Mucosa of rectum (tissue), 2 donors: ENCODE data around the gene LIN37.

Experiments
- H3K27ac ChIP-seq, 2 donors: one replicate each; pipeline ENCODE4 v1.7.0; 2013; ENCODE audit warnings: inconsistent platforms in 2 of 2, low read depth in 2 of 2, low read length in 2 of 2
- H3K27me3 ChIP-seq, 2 donors: one replicate each; pipeline ENCODE4 v1.7.0; 2013; ENCODE audit warnings: low read length in 2 of 2; ENCODE audit not compliant: control insufficient read depth in 2 of 2, insufficient read depth in 2 of 2
- H3K36me3 ChIP-seq, 2 donors: one replicate each; pipeline ENCODE4 v1.7.0; 2013; ENCODE audit warnings: low read length in 2 of 2; ENCODE audit not compliant: control insufficient read depth in 2 of 2, insufficient read depth in 2 of 2
- H3K4me1 ChIP-seq, 2 donors: one replicate each; pipeline ENCODE4 v1.7.0; 2013; ENCODE audit warnings: low read length in 2 of 2, mild to moderate bottlenecking in 1 of 2; ENCODE audit not compliant: control insufficient read depth in 2 of 2, insufficient read depth in 2 of 2
- H3K4me3 ChIP-seq, 2 donors: one replicate each; pipeline ENCODE4 v1.7.0; 2013; ENCODE audit warnings: low read length in 2 of 2
- H3K9ac ChIP-seq, 2 donors: one replicate each; pipeline ENCODE4 v1.7.0; 2013; ENCODE audit warnings: low read length in 2 of 2, low read depth in 1 of 2, mild to moderate bottlenecking in 1 of 2
- H3K9me3 ChIP-seq, 2 donors: one replicate each; pipeline ENCODE4 v1.7.0; 2013; ENCODE audit warnings: low read length in 2 of 2; ENCODE audit not compliant: control insufficient read depth in 2 of 2
- donor health status: healthy.
- donor health status: Normal muscosa, but diverticular disease.

Gene LIN37

DNA sequence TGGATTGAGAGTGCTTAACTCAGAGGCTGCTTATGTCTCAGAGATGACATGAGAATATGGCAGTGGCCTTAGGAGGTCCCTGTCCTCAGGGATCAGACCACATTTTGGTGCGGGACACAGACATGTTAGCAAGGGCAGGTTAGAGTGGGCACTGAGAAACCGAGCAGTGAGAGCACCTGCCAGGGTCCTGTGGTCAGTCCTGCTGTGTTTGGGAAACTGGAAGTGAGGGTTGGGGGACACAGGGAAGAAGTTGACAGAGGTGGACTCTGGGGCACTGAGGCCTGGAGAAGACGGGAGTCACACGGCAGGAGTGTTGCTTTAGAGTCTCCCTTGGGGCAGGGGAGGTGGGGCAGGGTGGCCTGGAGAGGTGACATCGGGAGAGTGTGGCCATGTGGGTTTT is 13.5 kb upstream of the LIN37 start:
- H3K27me3 ChIP-seq, result no peaks in the 10 kb centered on the region
- H3K36me3 ChIP-seq, result peaks cover 53 to 67% of the 10 kb centered on the region in 2 donors
- peaks cover under 1 to 4% of the 10 kb centered on the region in 2 donors for H3K4me1 ChIP-seq
- H3K9ac ChIP-seq, result no peak overlapping the region
- no peak overlapping the region for H3K27ac ChIP-seq
- H3K9me3 ChIP-seq, result no peaks in the 10 kb centered on the region
- H3K4me3 ChIP-seq, result no peak overlapping the region

DNA sequence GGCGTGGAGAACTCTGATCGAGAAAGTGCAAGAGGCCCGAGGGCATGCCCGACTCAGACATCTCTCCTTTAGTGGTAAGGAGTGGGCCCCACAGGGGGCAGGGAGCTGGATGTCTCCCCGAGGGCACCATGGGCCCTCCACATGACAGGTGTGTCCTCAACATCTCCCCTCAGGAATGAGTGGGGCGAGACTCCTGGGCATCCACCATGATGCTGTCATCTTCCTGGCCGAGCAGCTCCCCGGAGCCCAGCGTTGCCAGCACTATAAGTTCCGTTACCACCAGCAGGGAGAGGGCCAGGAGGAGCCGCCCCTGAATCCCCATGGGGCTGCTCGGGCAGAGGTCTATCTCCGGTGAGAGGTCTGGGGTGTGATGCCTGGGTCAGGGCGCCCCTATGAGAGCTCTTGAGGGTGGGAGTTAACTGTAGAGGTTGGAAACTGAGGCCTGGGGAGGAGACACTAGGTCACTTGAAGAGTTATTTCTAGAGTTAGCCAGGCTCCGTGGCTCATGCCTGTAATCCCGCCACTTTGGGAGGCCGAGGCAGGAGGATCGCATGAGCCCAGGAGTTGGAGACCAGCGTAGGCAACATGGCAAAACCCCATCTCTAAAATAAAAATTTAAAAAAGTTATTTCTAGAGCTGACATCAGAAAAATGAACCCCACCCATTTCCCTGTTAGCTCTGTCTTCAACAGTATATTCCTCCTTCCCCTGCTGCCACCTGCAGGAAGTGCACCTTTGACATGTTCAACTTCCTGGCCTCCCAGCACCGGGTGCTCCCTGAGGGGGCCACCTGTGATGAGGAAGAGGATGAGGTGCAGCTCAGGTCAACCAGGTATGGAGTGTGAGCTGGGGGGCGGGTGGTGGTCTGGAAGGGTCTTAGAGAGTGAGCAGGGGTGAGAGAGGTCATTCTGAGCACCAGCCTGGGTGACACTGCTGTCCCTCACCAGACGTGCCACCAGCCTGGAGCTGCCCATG is 11.2 kb upstream of the LIN37 start:
- Histone ChIP-seq H3K27ac (no peak overlapping the region), H3K4me3 (no peak overlapping the region), H3K4me1 (peaks cover 6 to 12% of the 10 kb centered on the region in 2 donors), H3K27me3 (no peaks in the 10 kb centered on the region), H3K36me3 (peaks cover 32 to 44% of the 10 kb centered on the region in 2 donors), H3K9ac (no peak overlapping the region), H3K9me3 (no peaks in the 10 kb centered on the region)

DNA sequence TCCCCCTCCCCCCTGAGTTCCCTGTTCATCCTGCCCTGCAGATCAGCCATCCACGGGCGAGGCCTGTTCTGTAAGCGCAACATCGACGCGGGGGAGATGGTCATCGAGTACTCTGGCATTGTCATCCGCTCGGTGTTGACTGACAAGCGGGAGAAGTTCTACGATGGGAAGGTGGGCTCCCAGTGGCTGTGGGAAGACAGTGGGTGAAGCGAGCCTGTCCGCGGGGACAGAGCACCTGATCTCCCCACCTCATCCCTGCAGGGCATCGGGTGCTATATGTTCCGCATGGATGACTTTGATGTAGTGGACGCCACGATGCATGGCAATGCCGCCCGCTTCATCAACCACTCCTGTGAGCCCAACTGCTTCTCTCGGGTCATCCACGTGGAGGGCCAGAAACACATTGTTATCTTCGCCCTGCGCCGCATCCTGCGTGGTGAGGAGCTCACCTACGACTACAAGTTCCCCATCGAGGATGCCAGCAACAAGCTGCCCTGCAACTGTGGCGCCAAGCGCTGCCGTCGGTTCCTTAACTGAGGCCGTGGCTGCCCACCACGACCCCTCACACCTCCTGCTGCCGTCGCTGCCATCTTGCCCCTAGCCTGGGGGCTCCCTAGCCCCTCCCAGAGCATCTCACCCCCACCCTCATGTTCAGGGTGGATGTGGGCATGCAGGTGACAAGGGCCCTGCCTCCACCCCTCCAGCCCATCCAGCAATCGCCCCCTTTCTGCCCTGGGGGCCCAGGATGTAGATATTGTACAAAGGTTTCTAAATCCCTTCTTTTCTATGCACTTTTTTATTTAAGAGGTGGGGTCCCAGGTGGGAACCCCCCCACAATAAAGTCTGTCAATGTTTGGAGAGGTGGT is 10.1 kb upstream of the LIN37 start:
- Histone ChIP-seq H3K9me3 (no peaks in the 10 kb centered on the region), H3K27ac (no peak overlapping the region), H3K27me3 (no peaks in the 10 kb centered on the region), H3K4me3 (no peak overlapping the region), H3K36me3 (peaks cover 27 to 46% of the 10 kb centered on the region in 2 donors), H3K9ac (no peak overlapping the region), H3K4me1 (peaks cover 8 to 16% of the 10 kb centered on the region in 2 donors)

DNA sequence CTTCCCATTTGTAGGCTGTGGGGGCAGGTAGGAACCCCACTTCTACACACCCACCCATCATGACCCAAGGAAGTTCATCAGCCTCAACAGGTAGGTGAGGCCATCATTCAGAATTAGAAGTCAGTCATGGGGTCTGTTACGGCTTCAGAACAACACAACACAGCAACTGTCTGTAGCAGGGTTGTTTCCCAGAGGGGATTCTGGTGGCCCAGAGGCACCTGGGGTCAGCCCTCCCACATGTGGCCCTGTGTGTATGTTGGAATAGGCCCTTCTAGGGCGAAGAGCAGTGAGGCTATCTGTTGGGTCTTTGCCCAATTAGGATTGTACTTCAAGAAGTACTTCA is 9.5 kb upstream of the LIN37 start:
- Histone ChIP-seq H3K36me3 (peaks cover 26 to 43% of the 10 kb centered on the region in 2 donors), H3K27me3 (no peaks in the 10 kb centered on the region), H3K4me3 (no peak overlapping the region), H3K27ac (no peak overlapping the region), H3K9ac (no peak overlapping the region), H3K4me1 (peaks cover 9 to 16% of the 10 kb centered on the region in 2 donors), H3K9me3 (no peaks in the 10 kb centered on the region)

DNA sequence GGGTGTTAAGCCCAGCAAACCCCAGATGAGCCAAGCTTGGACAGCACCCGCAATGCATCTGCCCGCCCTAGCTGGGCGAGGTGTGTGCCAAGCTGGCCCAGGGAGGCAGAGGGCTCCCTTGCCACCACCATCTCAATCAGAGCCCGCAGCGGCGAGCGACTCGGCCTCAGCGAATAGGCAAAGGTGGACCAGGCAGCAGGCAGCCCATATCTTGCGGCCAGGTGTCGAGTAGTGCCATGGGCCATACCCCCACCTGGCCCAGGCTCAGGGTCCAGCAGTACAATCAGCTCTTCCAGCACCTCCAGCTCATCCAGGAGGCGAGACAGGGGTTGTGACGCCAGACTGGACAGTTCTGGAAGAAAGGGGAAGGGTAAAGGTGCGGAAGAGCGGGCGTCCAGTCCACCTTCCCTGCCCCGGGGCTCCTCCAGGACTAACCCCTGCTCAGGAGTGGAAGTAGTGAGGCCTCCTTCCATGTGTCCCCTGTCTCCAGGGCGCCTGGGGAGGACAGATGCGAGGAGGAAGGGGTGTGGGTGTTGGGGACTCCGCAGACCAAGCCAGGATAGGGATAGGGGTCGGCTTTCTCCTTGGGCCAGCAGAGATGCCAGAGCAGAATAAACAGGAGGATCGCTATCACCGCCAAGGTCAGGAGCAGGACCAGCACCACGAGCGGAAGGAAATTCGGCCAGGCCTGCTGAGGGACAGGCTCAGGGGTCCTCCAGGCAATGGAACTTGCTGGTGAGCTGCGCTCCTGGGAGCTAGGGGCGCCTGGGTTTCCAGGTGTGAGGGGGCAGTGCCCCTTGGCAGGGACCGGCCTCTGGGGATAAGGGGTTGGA is 8.9 kb upstream of the LIN37 start:
- H3K27ac ChIP-seq, result peak overlapping the region in 1 of 2 donors; percentile 86
- H3K4me1 ChIP-seq, result peaks cover 15 to 23% of the 10 kb centered on the region in 2 donors
- no peaks in the 10 kb centered on the region for H3K9me3 ChIP-seq
- peak overlapping the region; percentile 76 to 85 for H3K4me3 ChIP-seq
- H3K27me3 ChIP-seq, result no peaks in the 10 kb centered on the region
- peak overlapping the region in 1 of 2 donors; percentile 32 for H3K9ac ChIP-seq
- peaks cover 25 to 37% of the 10 kb centered on the region in 2 donors for H3K36me3 ChIP-seq

DNA sequence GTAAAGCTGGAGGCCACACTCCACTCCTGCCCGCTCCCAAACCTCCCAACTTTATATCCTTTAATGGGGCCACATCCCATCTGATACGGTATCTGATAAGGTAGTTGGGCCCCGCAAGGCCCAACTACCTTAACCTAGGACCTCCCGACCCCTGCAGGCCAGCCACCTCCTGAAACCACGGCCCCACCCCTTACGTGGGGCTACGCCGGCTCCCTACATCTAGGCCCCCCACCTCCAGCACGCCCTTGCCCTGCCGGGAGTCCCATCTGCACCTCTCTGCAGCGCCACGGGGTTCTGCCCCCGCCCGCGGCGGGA is 8.3 kb upstream of the LIN37 start:
- no peaks in the 10 kb centered on the region for H3K27me3 ChIP-seq
- peak overlapping the region; percentile 76 to 85 for H3K4me3 ChIP-seq
- H3K4me1 ChIP-seq, result peaks cover 18 to 26% of the 10 kb centered on the region in 2 donors
- peak overlapping the region; percentile 32 to 59 for H3K9ac ChIP-seq
- peak overlapping the region; percentile 26 to 86 for H3K27ac ChIP-seq
- H3K9me3 ChIP-seq, result no peaks in the 10 kb centered on the region
- H3K36me3 ChIP-seq, result peaks cover 19 to 34% of the 10 kb centered on the region in 2 donors

DNA sequence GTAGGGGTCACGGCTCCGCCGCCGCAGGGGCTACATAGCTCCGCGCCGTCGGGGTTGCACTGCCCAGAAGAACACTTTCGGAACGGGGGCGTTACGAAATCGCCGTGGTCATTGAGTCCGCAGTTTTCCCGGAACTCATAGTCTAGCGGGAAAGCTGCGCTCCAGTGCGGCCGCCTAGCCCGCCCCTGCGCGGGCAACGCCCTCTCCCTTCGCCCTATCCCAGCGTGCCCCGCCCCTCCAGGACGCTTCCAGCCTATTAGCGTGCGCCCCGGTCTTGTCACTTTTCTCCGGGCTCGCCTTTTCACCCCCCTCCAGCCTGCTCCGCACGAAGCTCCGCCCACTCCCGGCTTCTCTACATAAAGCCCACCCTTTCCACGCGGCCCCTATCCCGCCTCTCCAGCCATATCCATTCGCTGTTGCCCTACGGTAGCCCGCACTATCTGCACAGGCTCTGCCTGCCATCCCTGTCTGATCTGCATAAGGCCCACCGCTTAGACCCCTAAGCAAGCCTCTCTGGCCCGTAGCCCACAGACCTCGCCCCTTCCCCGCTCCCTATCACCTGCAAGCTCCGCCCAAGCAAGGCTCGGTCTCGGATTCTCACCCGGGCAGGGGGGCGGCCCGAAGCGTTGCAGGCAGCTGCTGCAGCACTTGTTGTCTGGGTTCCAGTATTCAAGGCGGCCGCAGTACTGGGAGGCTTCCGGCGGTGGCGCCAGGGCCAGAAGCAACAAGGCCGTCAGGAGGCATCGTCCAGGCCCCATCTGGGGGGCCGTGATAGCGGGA is 7.8 kb upstream of the LIN37 start:
- Histone ChIP-seq H3K27ac (peak overlapping the region; percentile 60 to 86), H3K9ac (peak overlapping the region; percentile 59 to 76), H3K9me3 (no peaks in the 10 kb centered on the region), H3K27me3 (no peaks in the 10 kb centered on the region), H3K4me1 (peaks cover 18 to 26% of the 10 kb centered on the region in 2 donors), H3K36me3 (peaks cover 15 to 29% of the 10 kb centered on the region in 2 donors), H3K4me3 (peak overlapping the region; percentile 76 to 85)

DNA sequence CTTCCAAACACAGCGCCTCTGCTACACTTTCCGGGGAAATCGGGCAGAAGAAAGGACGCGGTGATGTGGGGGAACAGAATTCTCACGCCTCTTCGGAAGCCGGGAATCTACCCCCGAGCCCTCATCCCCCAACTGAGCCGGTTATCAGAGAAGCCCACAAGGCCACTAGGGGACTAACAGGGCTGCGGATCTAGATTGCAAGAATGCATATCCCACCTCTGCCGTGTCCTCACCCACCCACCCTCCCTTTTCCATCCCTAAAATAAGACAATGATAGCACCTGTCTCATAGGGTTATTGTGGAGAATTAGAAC is 7.2 kb upstream of the LIN37 start:
- peaks cover 22 to 31% of the 10 kb centered on the region in 2 donors for H3K4me1 ChIP-seq
- H3K9me3 ChIP-seq, result no peaks in the 10 kb centered on the region
- H3K4me3 ChIP-seq, result peak overlapping the region; percentile 76 to 85
- H3K36me3 ChIP-seq, result peaks cover 15 to 27% of the 10 kb centered on the region in 2 donors
- H3K9ac ChIP-seq, result peak overlapping the region; percentile 58 to 76
- H3K27ac ChIP-seq, result peak overlapping the region; percentile 60 to 86
- no peaks in the 10 kb centered on the region for H3K27me3 ChIP-seq

DNA sequence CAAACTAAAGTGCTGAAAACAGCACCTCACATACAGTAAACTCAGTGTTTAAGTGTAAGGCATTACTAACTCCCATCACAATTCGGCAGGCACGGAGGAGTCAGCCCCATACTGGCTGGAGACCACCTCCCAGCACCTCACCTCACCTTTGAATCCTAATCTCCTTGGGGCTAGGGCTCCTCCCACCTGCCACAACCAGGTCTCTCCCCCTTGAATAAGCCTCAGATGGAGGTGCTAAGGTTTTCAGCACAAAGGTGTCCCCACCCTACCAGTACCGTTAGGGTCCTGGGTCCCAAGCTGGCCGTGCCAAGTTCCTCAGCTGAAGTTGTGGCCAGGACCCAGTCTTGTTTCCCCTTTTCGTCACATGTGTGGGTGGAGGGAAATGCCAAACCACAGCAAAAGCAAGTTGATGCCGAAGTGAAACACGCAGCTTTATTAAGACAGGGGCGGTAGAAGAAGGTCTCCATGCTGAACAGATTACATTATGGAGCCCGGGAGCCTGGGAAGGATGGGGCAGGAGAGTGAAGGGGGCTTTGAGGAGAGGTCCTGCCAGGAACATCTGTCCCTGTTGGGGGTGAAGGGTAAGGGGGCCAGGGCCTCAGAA is 6.2 kb upstream of the LIN37 start, which contains the start of gene IGFLR1:
Gene IGFLR1, minus strand, starts transcription at position 332 of the 604 bp plus-strand sequence. CDS start 1,272 bp downstream, outside the sequence.
- Histone ChIP-seq H3K27me3 (no peaks in the 10 kb centered on the region), H3K9ac (peak within 1 kb of the TSS; percentile 53 to 74), H3K4me1 (peaks cover 23 to 35% of the 10 kb centered on the region in 2 donors), H3K27ac (peak within 1 kb of the TSS; percentile 73 to 85), H3K36me3 (peaks cover 15 to 21% of the 10 kb centered on the region in 2 donors), H3K4me3 (peak within 1 kb of the TSS; percentile 76 to 85), H3K9me3 (no peaks in the 10 kb centered on the region)
